Endothelial cell (in vitro differentiated cells): ENCODE data around the gene POLN. TPM values are rescaled to one million over a fixed set of nuclear protein-coding genes. Genes with fewer than 3 reads are reported as not detected.

Experiments used
- DNase-seq: peaks from one replicate; pipeline ENCODE4 v3.0.0; 2021; ENCODE audit warnings: low spot score
- H3K27ac Mint-ChIP-seq: one replicate; pipeline ENCODE4 v1.8.0; 2021; ENCODE audit warnings: mixed read lengths, inconsistent platforms; ENCODE audit not compliant: unreplicated experiment
- H3K27me3 Mint-ChIP-seq: one replicate; pipeline ENCODE4 v1.8.0; 2021; ENCODE audit warnings: mild to moderate bottlenecking, moderate library complexity, mixed read lengths, inconsistent platforms; ENCODE audit not compliant: unreplicated experiment
- H3K36me3 Mint-ChIP-seq: one replicate; pipeline ENCODE4 v1.8.0; 2021; ENCODE audit warnings: mild to moderate bottlenecking, low read depth, mixed read lengths, inconsistent platforms; ENCODE audit not compliant: unreplicated experiment
- H3K4me1 Mint-ChIP-seq: one replicate; pipeline ENCODE4 v1.8.0; 2021; ENCODE audit warnings: mild to moderate bottlenecking, mixed read lengths, inconsistent platforms; ENCODE audit not compliant: unreplicated experiment
- H3K4me3 Mint-ChIP-seq: one replicate; pipeline ENCODE4 v1.8.0; 2021; ENCODE audit warnings: mild to moderate bottlenecking, mixed read lengths, inconsistent platforms; ENCODE audit not compliant: unreplicated experiment
- H3K9me3 Mint-ChIP-seq: one replicate; pipeline ENCODE4 v1.8.0; 2021; ENCODE audit warnings: mixed read lengths, inconsistent platforms; ENCODE audit not compliant: unreplicated experiment
- total RNA-seq: library from RNA; stranded (reverse); fragmentation: NEBNext Ultra II Directional; extraction: Animal tissue kit (Norgen Biotek cat#: 25700); gene quantifications from one replicate; pipeline ENCODE4 v1.2.1, GENCODE V29; 2021; ENCODE audit not compliant: unreplicated experiment
- TF ChIP-seq, protein P1 (sequence below): fragments of 200-600 bp; sonication (generic); IDR thresholded peaks from one replicate; pipeline ENCODE4 v1.5.0; 2021; ENCODE audit warnings: antibody characterized with exemption; ENCODE audit not compliant: unreplicated experiment

POLN gene
- total RNA-seq, 1 donor from 2014 or later, result 2.5 TPM

- no peak for DNase-seq
Measured at GRCh38 chr4:2060611-2061185, 181.2 kb downstream of the POLN start.

GRCh38 chr4:2059726-2060602, 182.0 kb downstream of the POLN start:
- Mint-ChIP-seq H3K36me3 (no peaks in the 10 kb centered on the region), H3K4me3 (no peak overlapping the region), H3K27ac (no peak overlapping the region), H3K4me1 (peaks cover 4% of the 10 kb centered on the region), H3K27me3 (peaks cover 16% of the 10 kb centered on the region), H3K9me3 (no peaks in the 10 kb centered on the region)
- DNase-seq, result no peak
- TF ChIP-seq, protein P1, sequence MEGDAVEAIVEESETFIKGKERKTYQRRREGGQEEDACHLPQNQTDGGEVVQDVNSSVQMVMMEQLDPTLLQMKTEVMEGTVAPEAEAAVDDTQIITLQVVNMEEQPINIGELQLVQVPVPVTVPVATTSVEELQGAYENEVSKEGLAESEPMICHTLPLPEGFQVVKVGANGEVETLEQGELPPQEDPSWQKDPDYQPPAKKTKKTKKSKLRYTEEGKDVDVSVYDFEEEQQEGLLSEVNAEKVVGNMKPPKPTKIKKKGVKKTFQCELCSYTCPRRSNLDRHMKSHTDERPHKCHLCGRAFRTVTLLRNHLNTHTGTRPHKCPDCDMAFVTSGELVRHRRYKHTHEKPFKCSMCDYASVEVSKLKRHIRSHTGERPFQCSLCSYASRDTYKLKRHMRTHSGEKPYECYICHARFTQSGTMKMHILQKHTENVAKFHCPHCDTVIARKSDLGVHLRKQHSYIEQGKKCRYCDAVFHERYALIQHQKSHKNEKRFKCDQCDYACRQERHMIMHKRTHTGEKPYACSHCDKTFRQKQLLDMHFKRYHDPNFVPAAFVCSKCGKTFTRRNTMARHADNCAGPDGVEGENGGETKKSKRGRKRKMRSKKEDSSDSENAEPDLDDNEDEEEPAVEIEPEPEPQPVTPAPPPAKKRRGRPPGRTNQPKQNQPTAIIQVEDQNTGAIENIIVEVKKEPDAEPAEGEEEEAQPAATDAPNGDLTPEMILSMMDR, result no peak

More at GRCh38 chr4:2060611-2061185, 181.2 kb downstream of the POLN start:
- Mint-ChIP-seq H3K27me3 (peaks cover 16% of the 10 kb centered on the region), H3K36me3 (no peaks in the 10 kb centered on the region), H3K27ac (no peak overlapping the region), H3K4me3 (no peak overlapping the region), H3K4me1 (peaks cover 4% of the 10 kb centered on the region), H3K9me3 (no peaks in the 10 kb centered on the region)
- TF ChIP-seq, protein P1, result no peak

DNA sequence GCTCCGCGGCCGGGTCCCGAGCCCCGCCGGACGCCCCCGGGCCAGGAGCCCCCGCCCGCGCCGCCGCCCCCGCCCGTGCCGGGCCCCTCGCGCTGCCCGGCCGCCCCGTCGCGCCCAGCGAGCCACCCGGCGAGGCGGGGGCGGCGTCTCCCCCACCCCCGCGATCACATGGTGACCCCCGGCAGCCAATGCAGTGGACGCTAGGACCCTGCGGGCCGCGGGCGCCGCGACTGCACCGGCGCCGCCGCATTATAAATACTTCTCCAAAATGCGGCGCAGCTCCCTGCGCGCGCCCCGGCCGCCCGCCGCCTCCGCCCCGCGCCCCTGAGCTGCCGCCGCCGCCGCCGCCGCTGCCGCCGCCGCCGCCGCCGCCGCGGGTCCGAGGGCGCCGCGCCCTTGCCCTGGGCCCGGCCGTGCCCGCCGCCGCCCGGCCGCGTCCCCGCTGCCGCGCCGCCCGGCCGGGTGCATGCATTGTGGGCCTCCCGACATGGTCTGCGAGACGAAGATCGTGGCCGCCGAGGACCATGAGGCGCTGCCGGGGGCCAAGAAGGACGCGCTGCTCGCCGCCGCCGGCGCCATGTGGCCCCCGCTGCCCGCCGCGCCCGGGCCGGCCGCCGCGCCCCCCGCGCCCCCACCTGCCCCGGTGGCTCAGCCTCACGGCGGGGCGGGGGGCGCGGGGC, 182.7 kb downstream of the POLN start, which contains the start of gene NAT8L:
Gene NAT8L, plus strand, starts transcription at position 282 of the 680 bp plus-strand sequence. Its CDS starts 185 bp downstream, at position 467.
- Mint-ChIP-seq H3K4me1 (peaks cover 4% of the 10 kb centered on the region), H3K36me3 (no peaks in the 10 kb centered on the region), H3K4me3 (no peak within 1 kb of the TSS), H3K27me3 (peaks cover 16% of the 10 kb centered on the region), H3K9me3 (no peaks in the 10 kb centered on the region), H3K27ac (no peak within 1 kb of the TSS)
- TF ChIP-seq, protein P1, result no peak
- DNase-seq, result no peak

GRCh38 chr4:2058264-2059045, 183.5 kb downstream of the POLN start:
- H3K36me3 Mint-ChIP-seq, result no peaks in the 10 kb centered on the region
- TF ChIP-seq, protein P1, result no peak
- H3K4me3 Mint-ChIP-seq, result no peak overlapping the region
- H3K4me1 Mint-ChIP-seq, result peaks cover 4% of the 10 kb centered on the region
- no peaks in the 10 kb centered on the region for H3K9me3 Mint-ChIP-seq
- H3K27me3 Mint-ChIP-seq, result peaks cover 16% of the 10 kb centered on the region
- no peak for DNase-seq
- H3K27ac Mint-ChIP-seq, result no peak overlapping the region
